Fibroblast of skin of left biceps (primary cell): Measurements from ENCODE around the gene RNF26.

Experiments used
- DNase-seq, 2 experiments: peaks; one replicate each; pipeline ENCODE4 v3.0.0-alpha.2; 2013; ENCODE audit warnings: low read depth in 2 of 2

RNF26 gene

DNA sequence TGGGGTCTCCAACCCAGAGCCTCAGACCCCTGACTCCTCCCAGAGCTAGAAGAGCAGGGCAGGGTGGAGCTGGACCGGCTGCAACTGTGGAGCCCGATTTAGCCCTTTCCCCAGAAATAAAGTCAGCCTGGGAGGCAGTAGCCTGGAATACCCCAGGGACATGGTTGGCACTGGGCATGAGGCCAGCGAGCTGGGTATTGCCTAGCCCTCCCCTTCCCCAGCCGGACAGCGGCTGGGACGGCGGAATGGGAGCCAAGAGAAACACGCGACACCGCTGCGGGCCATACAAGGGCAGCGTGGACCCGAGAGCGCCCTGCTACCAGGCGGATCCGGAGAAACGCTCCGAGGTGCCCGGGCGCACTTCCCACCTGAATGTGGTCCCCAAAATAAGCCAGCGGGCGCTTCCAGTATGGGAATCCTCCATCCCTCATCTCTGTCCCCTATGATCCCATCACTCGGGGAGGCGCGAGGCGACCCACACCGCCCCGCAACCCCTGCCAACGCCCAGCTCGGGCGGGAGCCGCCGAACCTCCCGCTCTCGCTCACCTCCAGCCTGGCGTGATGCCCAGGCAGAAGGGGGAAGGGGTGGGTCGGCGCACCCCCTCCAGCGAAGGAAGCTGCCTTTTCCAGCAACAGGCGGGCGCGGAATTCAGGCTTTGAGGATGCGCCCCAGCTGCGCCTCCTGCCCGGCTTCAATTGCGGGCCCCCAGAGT is 18.2 kb upstream of the RNF26 start:
- DNase-seq: no peak

GRCh38 chr11:119316729-119317591 is 17.4 kb upstream of the RNF26 start, which contains the start of gene MCAM:
MCAM (minus strand) TSS chr11:119317130; CDS start chr11:119317101, 29 bp downstream.
- no peak for DNase-seq

DNA sequence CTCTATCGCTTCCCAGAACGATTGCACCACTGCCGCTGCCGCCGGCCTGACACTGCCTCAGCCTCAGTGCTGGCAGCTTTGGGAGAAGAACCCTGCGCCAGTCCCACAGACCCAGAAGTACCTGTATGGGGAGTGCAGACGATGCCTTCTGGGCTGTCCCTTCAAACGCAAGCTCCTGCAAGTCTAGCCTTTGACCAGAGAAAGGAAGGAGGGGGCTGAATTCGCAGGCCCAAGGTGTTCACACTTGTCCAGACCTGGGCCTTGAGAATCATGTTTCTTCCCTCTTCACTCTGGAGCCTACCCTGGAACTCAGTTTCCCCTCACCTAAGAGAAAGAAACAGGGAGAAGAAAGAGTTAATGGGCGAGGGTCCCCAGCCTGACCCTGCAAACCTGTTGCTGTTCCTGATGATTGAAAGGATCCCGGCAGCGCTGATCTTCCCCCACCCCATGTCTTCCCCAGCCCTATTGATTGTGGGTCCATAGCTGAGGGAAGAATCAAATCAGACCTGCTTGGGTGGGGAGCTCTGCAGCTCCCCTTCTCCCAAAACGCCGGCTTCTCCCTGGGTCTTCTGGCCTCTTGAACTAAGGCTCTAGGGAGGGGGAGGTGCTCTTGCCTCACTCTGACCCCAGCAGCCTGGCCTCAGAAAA is 16.6 kb upstream of the RNF26 start:
- no peak for DNase-seq

DNA sequence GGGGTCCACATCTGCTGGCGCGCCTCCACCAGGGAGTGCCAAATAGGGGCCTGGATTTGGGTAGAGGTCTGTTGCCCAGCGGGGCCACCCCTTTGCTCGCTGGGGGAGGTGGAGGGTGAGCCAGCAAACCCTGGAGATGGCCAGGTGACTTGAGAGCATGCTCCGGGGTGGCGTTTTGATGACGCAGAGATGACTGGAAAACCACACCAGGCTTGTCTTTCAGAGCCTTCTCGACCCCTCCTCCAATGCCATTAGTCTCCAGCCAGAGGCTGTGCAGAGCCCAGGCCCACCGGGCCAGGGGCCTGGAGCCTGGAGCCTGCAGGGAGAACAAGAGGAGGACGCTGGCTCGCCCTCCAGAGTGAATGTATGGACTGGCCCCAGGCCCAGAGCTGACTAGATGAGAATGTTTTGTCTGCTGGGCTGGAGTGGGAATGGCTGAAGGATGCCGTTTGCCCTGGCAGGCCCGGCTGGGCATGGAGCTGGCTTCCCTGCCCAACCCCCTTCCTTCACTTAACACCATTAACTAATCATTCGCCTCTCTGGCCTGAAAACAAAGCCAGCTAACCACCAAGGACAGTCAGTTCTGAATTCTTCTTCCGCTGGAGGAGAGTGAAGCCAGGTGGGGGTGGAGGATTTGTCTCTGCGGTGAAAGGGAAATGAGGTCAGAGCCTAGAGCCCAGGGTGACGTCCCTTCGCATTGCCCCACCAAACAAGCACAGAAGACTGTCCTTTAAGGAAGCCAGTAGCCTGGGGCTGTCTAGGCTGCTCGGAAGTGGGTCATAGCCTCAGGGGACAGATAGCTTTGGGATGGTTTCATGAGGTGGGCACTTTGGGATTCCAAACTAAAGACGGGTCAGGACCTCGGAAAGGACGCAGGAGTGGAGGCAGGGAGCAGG is 15.8 kb upstream of the RNF26 start:
- DNase-seq: no peak

DNA sequence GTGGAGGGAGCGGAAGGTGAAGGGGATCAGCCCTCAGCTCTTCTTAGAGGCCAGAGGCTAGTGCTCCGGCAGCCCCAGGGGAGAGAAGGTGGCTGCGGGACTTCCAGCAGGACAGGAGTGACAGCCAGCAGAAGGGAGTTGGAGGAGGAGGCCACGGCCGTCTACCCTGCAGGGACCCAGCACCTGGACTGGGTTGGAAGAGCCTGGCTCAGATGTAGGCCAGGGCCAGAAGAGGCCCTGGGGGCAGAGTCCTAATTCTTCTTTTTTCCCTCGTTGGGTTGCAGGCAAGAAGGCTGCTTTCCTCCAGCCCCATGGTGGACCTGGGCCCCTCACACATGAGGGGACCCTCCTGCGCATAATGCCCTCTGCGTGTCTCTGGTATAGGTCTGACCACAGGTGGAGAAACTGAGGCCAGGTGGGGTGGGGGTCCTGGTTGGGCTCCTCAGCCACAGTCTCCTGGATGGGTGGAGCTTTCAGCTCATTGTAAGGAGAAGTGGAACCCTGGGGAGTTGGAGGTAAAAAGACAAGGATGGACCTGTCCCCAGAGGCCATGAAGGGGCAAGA is 15.1 kb upstream of the RNF26 start:
- no peak for DNase-seq

GRCh38 chr11:119319700-119320239 is 14.6 kb upstream of the RNF26 start:
- DNase-seq: no peak

DNA sequence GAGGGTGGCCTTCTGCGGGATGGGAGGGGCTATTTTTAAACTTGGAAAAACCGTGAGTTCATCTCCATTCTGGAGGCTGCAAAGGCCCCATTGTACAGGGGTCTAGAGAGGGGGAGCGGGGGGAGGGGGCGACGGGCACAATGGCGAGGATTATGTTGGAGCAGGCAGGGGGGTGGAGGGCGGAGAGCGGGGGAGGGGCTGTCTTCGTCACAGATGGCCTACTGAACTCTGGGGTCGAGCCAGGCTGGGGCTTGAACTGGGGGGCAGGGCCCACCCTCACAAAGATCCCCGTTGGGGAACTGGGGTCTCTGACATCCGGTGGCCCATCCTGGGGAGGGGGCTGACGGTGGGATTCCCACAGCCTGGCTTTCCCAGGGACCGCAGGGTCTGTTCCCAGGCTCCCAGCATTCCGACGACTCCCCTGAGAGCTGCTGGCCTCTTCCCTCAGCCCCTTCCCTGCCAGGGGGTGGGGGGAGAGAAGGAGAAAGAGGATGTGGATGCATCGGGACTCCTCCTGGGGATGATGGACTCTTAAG is 14.0 kb upstream of the RNF26 start:
- DNase-seq: no peak

DNA sequence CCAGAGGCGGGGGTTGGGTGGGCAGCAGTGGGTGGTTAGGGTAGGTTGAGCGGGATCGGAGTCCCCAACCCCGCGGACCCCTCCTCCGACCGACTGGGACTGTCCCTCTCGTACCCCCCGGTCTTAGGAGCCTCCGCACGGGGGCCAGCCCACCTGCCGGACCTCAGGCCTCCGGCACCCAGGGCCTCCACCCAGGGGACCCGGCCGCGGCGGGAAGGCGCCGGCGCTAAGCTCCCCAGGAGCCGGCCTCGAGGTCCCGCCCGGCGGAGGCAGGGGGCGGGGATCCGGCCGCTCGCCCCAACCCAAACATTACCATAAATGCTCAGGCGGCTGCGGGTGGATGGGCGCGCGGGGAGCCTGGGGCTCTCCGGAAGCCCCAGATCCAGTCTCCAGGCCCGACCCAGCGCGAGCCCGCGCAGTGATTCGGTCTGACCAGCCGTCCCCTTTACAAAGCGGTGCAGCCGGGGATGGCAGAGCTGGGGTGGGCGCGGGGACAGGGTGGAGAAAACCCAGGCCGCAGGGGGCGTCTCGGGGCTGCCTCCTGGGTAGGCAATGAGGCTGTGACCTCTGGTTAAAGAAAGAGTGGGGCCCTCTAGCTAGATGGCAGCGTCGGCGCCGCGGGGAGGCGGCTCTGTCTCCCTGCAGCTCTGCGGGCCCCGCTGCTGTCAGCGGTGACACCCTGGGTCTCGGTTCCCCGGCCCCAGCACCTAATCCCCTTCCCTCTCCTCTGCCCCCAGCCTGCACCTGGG is 13.4 kb upstream of the RNF26 start:
- DNase-seq: no peak

DNA sequence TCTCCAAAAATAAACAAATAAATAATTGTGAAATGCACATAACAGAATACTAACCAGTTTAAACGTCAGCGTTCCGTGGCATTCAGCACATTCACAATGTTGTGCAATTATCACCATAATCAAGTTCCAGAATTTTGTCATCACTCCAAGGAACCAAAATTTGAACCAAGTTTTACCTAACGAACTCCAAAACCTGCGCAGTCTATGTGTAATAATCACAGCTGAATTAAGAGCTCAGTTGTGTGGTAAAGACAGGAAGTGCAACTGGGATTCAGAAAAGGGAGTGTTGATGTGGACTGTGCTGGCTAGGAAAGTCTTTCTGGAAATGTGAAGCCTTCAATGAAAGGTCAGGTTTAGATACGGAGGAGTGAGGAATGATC is 12.0 kb upstream of the RNF26 start:
- no peak for DNase-seq

DNA sequence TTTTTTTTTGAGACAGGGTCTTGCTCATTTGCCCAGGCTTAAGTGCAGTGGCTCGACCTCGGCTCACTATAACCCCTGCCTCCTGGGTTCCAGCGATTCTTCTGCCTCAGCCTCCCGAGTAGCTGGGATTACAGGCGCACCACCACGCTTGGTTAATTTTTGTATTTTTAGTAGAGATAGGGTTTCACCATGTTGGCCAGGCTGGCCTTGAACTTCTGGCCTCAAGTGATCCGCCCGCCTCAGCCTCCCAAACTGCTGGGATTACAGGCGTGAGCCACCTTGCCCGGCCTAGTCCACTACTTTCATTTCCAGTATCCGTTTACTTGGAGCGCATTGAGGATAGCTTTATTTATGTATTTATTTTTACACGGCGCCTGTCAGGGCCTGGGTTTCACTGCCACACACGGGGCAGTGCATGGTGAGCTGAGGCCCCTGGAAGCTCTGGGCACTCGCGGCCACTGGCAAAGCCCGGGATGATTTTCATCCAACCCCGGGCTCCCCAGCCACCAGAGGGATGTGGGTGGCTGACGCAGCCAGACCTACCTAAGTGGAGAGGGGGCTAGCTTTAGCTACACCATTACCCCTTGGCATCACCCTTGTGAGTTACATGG is 11.3 kb upstream of the RNF26 start:
- DNase-seq: no peak

DNA sequence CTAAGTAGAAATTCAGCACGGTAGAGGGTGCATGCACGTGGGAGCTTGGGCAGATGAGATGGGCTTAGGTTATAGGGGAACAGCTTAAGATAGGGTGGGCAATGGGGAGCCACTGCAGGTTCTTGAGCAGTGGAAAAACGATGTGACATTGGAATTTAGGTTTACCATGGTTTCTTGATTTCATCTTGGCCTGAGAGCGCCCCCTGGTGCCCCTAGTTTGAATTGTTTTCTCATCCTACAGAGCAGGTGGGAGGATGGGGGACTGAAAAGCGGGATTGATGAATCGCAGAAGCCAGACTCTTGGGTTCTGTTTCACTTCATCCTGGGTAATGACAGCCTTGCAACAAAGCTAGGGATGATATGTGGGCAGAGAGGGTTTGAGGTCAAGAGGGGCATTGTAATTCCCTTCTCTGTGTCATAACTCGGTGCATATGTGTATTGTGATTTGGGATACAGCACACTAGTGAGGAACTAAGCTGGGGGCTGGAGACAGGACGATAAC is 10.7 kb upstream of the RNF26 start:
- DNase-seq: no peak

DNA sequence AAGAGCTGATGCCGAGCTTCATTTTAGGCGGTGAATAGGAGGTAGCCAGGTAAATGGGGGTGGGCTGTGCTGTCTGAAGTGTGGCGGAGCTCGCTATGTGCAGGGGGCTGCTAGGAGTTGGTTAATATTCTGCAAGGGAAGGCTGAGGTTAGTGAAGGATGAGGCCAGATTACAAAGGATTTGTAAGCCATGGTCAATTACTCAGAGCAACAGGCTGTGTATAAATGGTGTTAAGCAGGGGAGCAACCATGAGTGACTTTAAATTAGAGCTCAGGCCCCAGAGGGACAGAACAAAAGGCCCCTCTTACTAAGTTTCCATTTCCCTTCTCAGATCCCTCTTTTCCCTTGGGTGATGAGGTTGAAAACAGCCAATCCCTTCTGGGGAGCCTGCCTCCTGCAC is 10.1 kb upstream of the RNF26 start:
- no peak for DNase-seq

- DNase-seq: no peak
Measured at GRCh38 chr11:119329320-119329719, 5.0 kb upstream of the RNF26 start.

DNA sequence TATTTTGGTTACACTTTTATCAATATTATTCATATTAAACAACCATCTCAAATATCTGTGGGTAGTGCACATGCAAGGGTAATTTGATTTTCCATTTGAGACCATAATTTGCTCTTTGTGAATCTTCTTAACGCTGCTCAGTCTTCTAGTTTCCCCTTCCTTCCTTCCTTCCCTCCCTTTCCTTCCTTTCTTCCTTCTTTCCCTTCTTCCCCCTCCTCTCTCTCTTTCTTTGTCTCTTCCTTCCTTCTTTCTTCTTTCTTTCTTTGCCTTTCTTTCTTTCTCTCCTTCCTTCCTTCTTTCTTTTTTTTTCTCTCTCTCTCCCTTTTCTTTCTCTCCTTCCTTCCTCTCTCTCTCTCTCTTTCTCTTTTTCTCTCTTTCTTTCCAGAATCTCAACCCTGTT is 4.1 kb upstream of the RNF26 start:
- no peak for DNase-seq

GRCh38 chr11:119332111-119332765 is 2.1 kb upstream of the RNF26 start:
- DNase-seq: no peak

GRCh38 chr11:119335091-119335654 is 846 bp downstream of the RNF26 start:
- no peak for DNase-seq

GRCh38 chr11:119335655-119336543 is 1.6 kb downstream of the RNF26 start:
- DNase-seq: no peak
